CD4-positive, alpha-beta T cell (primary cell): ENCODE results near the gene ECEL1. TPM values are rescaled to one million over a fixed set of nuclear protein-coding genes. Genes with fewer than 3 reads are reported as not detected.

Experiments
- ATAC-seq: fragments of 200-7000 bp; cut with Tn5 transposase; one replicate; pipeline ENCODE4 v1.10.0; 2022; ENCODE audit warnings: mild to moderate bottlenecking; ENCODE audit not compliant: poor library complexity
- CTCF ChIA-PET: fragments of 350-600 bp; sonication (Branson Sonifier 250); formaldehyde crosslinking; loops from one replicate; lab custom pipeline; 2021; ENCODE audit warnings: antibody characterized with exemption, inconsistent platforms; lab: Charles Lee
- POLR2A ChIA-PET: fragments of 350-600 bp; sonication (Branson Sonifier 250); formaldehyde crosslinking; loops from one replicate; lab custom pipeline; 2021; ENCODE audit warnings: antibody characterized with exemption, inconsistent platforms; lab: Charles Lee
- DNase-seq, 14 experiments: peaks; one replicate each; pipeline ENCODE4 v3.0.0-alpha.2; 2013 to 2020; ENCODE audit warnings: mixed read lengths in 2 of 14
- H3K27ac ChIP-seq, 2 donors: one replicate each; pipeline versions ENCODE4 v1.5.1 to v1.7.0; 2013; ENCODE audit warnings: low read length in 2 of 2, low read depth in 1 of 2, mild to moderate bottlenecking in 1 of 2
- H3K27me3 ChIP-seq, 2 experiments: 1 replicate in 1 of 2; 2 replicates in 1 of 2; pipeline versions ENCODE4 v1.6.1 to v1.7.0; 2013; ENCODE audit warnings: low read length in 2 of 2, control low read depth in 1 of 2, mild to moderate bottlenecking in 1 of 2, moderate library complexity in 1 of 2; ENCODE audit not compliant: insufficient read depth in 2 of 2, control insufficient read depth in 1 of 2
- H3K36me3 ChIP-seq: one replicate; pipeline ENCODE4 v1.6.1; 2013; ENCODE audit warnings: low read length, control low read depth; ENCODE audit not compliant: insufficient read depth
- H3K4me1 ChIP-seq: one replicate; pipeline ENCODE4 v1.6.1; 2013; ENCODE audit warnings: low read length, control low read depth; ENCODE audit not compliant: insufficient read depth
- H3K4me3 ChIP-seq: one replicate; pipeline ENCODE4 v1.5.1; 2013; ENCODE audit warnings: mild to moderate bottlenecking, low read length, moderate library complexity
- H3K9me3 ChIP-seq, 2 experiments: 1 replicate in 1 of 2; 2 replicates in 1 of 2; pipeline versions ENCODE4 v1.6.1 to v1.7.0; 2013; ENCODE audit warnings: low read length in 2 of 2, mild to moderate bottlenecking in 2 of 2, control low read depth in 1 of 2, moderate library complexity in 1 of 2; ENCODE audit not compliant: control insufficient read depth in 1 of 2, insufficient read depth in 1 of 2
- H3K27ac Mint-ChIP-seq: one replicate; pipeline ENCODE4 v1.8.0; 2020; ENCODE audit warnings: mixed read lengths
- H3K27me3 Mint-ChIP-seq: one replicate; pipeline ENCODE4 v1.8.0; 2021; ENCODE audit warnings: mixed read lengths
- H3K36me3 Mint-ChIP-seq: one replicate; pipeline ENCODE4 v1.8.0; 2021; ENCODE audit warnings: low read depth, mixed read lengths
- H3K4me1 Mint-ChIP-seq: one replicate; pipeline ENCODE4 v1.8.0; 2021; ENCODE audit warnings: low read depth, mixed read lengths
- H3K4me3 Mint-ChIP-seq: one replicate; pipeline ENCODE4 v1.8.0; 2020; ENCODE audit warnings: mild to moderate bottlenecking, mixed read lengths
- H3K9me3 Mint-ChIP-seq: one replicate; pipeline ENCODE4 v1.8.0; 2020; ENCODE audit warnings: mixed read lengths
- intact Hi-C, 2 experiments: fragments of 100-400 bp; cut with DNase I in 1 of 2; cut with micrococcal nuclease in 1 of 2; formaldehyde crosslinking; loops; one replicate each; pipeline versions ENCODE4 v1.15.1 to v1.9.0; 2023 to 2025; cut with DNase I, micrococcal nuclease
- total RNA-seq, 174 experiments: library from RNA in 2 of 174; stranded (reverse) in 2 of 174; gene quantifications; one replicate each; pipeline ENCODE4 v1.2.3 and lab custom pipeline; 2021 to 2026
- TF ChIP-seq, protein P1 (sequence below): fragments of 200-600 bp; IDR thresholded peaks from one replicate; pipeline ENCODE4 v1.8.0; 2022; ENCODE audit warnings: antibody characterized with exemption, mild to moderate bottlenecking

ECEL1 gene
- total RNA-seq, 2 experiments from 2014 or later: not detected

DNA sequence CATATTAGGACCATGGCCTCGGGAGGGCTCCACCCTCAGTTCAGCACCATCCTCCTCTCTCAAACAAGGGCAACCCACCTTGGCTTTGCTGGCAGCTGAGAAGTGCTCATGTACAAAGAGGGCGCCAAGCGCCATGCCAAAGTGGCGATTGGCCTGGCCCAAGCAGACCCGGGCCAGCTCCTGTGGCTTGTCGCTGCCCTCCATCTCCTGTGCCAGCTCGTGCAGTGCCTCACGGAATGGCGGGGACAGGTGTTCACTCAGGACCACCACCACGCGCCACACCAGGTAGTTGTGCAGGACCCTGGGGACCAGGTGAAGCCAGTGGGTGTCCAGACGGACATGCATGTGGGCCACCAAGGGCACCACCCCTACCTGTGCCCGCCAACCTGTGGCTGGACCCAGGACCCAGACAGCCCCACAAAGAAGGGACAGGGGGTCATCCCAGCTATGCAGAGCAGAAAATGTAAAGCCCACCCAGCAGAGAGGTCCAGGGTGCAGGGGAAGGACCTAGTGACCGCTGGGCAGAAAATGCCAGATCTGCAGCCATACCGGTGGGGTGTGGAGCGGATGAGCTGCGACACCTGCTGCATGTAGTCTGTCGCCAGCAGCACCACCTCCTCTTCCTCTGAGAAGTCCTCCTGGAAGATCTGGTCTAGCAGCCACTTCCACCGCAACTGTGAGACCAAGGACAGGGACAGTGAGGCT lies 3.6 kb downstream of the ECEL1 start:
- no peak overlapping the region for H3K27ac Mint-ChIP-seq
- H3K27me3 ChIP-seq: peaks cover 26 to 40% of the 10 kb centered on the region in 2 experiments
- TF ChIP-seq, protein P1, sequence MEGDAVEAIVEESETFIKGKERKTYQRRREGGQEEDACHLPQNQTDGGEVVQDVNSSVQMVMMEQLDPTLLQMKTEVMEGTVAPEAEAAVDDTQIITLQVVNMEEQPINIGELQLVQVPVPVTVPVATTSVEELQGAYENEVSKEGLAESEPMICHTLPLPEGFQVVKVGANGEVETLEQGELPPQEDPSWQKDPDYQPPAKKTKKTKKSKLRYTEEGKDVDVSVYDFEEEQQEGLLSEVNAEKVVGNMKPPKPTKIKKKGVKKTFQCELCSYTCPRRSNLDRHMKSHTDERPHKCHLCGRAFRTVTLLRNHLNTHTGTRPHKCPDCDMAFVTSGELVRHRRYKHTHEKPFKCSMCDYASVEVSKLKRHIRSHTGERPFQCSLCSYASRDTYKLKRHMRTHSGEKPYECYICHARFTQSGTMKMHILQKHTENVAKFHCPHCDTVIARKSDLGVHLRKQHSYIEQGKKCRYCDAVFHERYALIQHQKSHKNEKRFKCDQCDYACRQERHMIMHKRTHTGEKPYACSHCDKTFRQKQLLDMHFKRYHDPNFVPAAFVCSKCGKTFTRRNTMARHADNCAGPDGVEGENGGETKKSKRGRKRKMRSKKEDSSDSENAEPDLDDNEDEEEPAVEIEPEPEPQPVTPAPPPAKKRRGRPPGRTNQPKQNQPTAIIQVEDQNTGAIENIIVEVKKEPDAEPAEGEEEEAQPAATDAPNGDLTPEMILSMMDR: no peak
- peaks cover 17% of the 10 kb centered on the region for H3K4me1 Mint-ChIP-seq
- peaks cover 34% of the 10 kb centered on the region for H3K27me3 Mint-ChIP-seq
- H3K27ac ChIP-seq: no peak overlapping the region
- ATAC-seq (no peak), DNase-seq (peak in 1 of 14 experiments; percentile 2)
- peaks cover 0 to 12% of the 10 kb centered on the region in 2 experiments for H3K9me3 ChIP-seq
- H3K4me1 ChIP-seq: peaks cover 8% of the 10 kb centered on the region
- H3K36me3 ChIP-seq: no peaks in the 10 kb centered on the region
- H3K9me3 Mint-ChIP-seq: no peaks in the 10 kb centered on the region
- POLR2A ChIA-PET: no interaction called here
- no peaks in the 10 kb centered on the region for H3K36me3 Mint-ChIP-seq
- no peak overlapping the region for H3K4me3 Mint-ChIP-seq
- no peak overlapping the region for H3K4me3 ChIP-seq
- CTCF ChIA-PET: no interaction called here
- intact Hi-C loops: no loop called here

DNA sequence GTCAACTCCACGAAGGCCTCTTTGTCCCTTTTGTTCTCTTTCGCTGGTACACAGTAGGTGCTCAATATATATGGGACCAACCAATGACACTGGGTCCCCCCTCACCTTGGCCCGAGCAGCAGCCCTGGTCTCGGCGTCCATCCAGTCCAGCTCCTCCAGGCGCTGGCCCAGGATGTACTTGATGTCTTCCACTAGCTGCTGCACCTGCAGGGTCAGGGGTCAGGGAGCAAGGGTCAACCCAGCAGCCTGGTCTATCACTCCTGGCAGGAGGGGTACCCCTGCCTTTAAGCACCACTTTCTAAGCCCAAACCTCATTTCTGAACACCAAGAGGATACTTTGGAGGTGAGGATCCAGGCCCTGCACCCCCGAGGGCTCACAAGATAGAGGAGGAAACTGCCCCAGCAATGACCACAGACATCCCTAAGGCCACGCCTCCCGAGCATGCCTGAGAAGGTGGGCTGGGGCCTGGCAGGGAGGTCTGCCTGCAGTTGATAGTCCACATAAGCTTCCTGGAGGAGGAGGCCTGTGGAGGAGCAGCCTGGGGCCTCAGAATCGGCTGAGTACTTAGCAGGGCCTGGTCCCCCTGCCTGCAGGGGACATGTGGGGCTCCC lies 4.2 kb downstream of the ECEL1 start:
- POLR2A ChIA-PET: no interaction called here
- H3K9me3 Mint-ChIP-seq: no peaks in the 10 kb centered on the region

DNA sequence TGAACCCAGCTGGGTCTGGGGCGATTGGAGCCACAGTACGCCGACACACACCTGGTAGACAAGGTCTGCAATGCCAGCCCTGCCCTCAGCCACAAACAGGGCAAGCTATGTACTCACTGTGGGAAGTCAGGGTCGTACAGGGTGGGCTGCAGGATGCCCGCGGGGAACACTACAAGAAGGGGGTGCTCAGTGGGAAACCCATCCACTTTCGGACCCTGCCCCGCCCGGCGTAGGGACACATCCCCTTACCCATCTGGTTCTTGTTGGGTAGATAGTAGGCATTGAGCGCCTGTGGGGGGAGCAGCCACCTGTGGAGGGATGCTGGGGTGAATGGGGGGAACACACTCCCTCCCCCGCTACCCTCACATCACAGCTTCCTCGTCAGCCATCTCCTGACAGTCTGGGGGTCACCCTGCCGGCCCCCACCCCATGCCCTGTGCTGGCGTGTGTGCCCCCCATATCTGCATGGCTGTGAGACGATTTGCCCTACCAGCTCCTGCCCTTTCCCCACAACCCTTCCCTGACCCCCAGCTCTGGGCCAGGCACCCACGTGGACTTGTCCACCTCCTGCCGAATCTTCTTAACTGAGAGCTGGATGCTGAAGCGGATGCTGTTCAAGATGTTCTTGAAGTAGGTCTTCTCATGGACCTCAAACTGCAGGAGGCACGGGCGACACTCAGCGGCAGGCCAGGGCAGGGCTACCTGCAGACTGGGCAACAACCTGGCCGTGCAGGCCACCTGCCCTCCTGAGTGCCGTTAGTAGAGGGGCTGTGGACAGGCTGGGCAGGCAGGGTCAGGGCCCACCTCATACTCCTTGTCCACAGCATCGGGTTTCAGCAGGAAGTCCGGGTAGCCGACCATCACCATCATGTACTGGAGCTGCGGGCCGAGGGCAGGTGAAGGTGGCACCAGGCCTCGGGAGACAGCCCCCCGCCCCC lies 5.1 kb downstream of the ECEL1 start:
- peaks cover 19 to 28% of the 10 kb centered on the region in 2 experiments for H3K27me3 ChIP-seq
- no peak overlapping the region for H3K27ac Mint-ChIP-seq
- peaks cover 0 to 12% of the 10 kb centered on the region in 2 experiments for H3K9me3 ChIP-seq
- CTCF ChIA-PET: no interaction called here
- TF ChIP-seq, protein P1: no peak
- no peak for ATAC-seq
- intact Hi-C loops: no loop called here
- H3K36me3 ChIP-seq: no peaks in the 10 kb centered on the region
- no peaks in the 10 kb centered on the region for H3K9me3 Mint-ChIP-seq
- no peak overlapping the region for H3K27ac ChIP-seq
- H3K27me3 Mint-ChIP-seq: peaks cover 22% of the 10 kb centered on the region
- H3K4me3 Mint-ChIP-seq: no peak overlapping the region
- no peaks in the 10 kb centered on the region for H3K36me3 Mint-ChIP-seq
- POLR2A ChIA-PET: no interaction called here
- H3K4me1 Mint-ChIP-seq: peaks cover 12% of the 10 kb centered on the region
- H3K4me3 ChIP-seq: no peak overlapping the region
- H3K4me1 ChIP-seq: peaks cover 8% of the 10 kb centered on the region
- DNase-seq: peak in 1 of 14 experiments; percentile 3

More for the DNA sequence above, 4.2 kb downstream of the ECEL1 start:
- TF ChIP-seq, protein P1: no peak
- Histone ChIP-seq H3K27ac (no peak overlapping the region), H3K4me3 (no peak overlapping the region), H3K9me3 (peaks cover 0 to 12% of the 10 kb centered on the region in 2 experiments), H3K27me3 (peaks cover 23 to 33% of the 10 kb centered on the region in 2 experiments), H3K36me3 (no peaks in the 10 kb centered on the region), H3K4me1 (peaks cover 8% of the 10 kb centered on the region)
- ATAC-seq (no peak), DNase-seq (peak in 1 of 14 experiments; percentile 1)
- Mint-ChIP-seq H3K36me3 (no peaks in the 10 kb centered on the region), H3K27ac (no peak overlapping the region), H3K4me1 (peaks cover 12% of the 10 kb centered on the region), H3K27me3 (peaks cover 27% of the 10 kb centered on the region), H3K4me3 (no peak overlapping the region)
- CTCF ChIA-PET: no interaction called here
- intact Hi-C loops: no loop called here
